ENCODE results near the gene SLC25A34.

The SLC25A34 gene

DNA sequence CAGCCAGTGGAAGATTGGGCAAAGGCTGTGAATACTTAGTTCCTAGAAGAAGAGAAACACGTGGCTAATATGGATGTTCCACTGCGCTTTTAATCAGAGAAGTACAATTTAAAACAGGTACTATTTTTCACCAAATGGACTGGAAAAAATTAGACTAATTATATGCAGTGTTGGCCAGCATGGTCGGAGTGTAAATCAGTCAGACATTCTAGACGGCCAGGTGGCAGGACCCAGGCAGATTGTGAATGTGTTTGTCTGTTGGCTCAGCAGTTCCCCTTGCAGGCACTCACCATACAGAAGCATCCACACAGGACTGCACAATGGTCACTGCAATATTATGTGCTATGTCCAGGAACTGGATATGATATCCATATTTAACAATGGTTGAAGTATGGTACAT is 23.9 kb upstream of the SLC25A34 start:
- DNase-seq (ENCODE audit: low spot score): no peak
- in situ Hi-C loops (cut with MboI; ENCODE audit: low pct_unique_long_range_greater_than_20kb, low sequenced_read_pairs, unreplicated experiment): loop anchor here (10.0 kb wide), 1 partner anchor 117 kb away; no protein-coding TSS in a partner anchor
- TF ChIP-seq, protein P1, sequence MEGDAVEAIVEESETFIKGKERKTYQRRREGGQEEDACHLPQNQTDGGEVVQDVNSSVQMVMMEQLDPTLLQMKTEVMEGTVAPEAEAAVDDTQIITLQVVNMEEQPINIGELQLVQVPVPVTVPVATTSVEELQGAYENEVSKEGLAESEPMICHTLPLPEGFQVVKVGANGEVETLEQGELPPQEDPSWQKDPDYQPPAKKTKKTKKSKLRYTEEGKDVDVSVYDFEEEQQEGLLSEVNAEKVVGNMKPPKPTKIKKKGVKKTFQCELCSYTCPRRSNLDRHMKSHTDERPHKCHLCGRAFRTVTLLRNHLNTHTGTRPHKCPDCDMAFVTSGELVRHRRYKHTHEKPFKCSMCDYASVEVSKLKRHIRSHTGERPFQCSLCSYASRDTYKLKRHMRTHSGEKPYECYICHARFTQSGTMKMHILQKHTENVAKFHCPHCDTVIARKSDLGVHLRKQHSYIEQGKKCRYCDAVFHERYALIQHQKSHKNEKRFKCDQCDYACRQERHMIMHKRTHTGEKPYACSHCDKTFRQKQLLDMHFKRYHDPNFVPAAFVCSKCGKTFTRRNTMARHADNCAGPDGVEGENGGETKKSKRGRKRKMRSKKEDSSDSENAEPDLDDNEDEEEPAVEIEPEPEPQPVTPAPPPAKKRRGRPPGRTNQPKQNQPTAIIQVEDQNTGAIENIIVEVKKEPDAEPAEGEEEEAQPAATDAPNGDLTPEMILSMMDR (IDR thresholded peaks at IDR 0.05; ENCODE audit: extremely low read depth, insufficient read depth, missing control alignments): no peak

DNA sequence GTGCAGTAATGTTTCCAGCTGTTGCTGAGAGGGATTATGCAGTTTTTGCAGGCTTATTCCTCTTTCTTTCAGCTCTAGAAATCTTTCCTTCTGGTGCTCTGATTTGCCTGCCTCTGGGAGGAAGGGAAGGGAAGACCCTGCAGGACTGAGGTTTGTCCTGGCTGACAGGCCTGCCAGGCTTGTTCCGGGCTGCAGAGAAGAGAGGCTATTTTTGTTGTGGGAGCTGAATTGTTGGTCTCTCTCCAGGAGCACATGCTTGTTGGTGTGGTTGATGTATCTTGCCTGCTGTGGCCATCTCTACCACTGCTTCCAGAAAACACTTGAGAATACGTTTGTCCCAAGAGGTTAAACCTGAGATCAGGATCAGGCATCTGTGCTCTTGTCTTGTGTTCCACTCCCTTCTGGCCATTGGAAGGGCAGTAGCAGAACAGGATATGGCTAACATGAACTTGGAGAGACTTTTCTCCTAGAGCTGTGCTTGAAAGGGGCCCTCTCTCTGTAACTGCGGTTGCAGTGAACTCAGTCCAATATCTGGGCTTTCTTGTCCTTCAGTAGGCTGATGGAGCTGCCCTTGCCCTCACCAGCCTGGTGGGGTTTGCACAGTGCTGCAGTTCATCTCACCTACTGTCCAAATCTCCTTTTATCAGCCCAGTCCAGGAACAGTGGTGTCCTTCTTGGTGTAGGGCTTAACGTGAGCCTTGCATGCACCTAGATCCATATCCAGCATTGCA is 21.5 kb upstream of the SLC25A34 start:
- no peak for DNase-seq (ENCODE audit: low spot score)
- TF ChIP-seq, protein P1 (IDR thresholded peaks at IDR 0.05; ENCODE audit: extremely low read depth, insufficient read depth, missing control alignments): no peak
- in situ Hi-C loops (cut with MboI; ENCODE audit: low pct_unique_long_range_greater_than_20kb, low sequenced_read_pairs, unreplicated experiment): loop anchor here (10.0 kb wide), 1 partner anchor 120 kb away; no protein-coding TSS in a partner anchor

DNA sequence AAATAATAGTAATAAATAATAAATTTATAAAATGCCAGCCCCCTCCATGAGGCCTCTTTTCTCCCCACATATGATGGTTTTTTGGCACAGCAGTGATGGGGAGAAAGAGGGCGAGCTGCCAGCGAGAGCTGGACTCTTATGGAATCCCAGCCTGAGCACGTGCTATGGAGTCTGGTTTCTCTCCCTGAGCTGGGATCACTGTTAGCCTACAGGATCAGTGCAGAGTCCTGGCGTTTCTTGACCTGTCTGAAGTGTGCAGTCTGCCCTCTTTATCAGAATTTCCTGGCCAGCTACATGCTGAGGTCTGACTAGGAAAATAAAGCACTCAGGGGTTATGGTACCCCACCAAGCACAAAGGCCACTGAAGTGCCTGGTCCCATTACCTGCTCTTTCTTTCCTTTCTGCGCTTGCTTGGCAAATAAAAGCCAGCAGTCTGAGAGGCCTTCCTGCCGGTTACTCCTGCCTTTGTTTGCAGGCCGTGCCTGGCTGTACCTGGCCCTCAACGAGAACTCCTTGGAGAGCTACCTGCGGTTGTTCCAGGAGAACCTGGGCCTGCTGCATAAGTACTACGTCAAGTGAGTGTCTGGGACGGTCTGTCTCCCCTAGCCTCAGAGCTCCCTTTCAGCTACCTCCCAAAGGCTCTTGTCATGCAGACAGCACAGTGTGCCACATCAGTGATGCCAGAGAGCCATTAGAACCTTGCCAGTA is 18.5 kb upstream of the SLC25A34 start:
- DNase-seq (ENCODE audit: low spot score): no peak
- in situ Hi-C loops (cut with MboI; ENCODE audit: low pct_unique_long_range_greater_than_20kb, low sequenced_read_pairs, unreplicated experiment): loop anchor here (10.0 kb wide), 1 partner anchor 123 kb away; no protein-coding TSS in a partner anchor
- TF ChIP-seq, protein P1 (IDR thresholded peaks at IDR 0.05; ENCODE audit: extremely low read depth, insufficient read depth, missing control alignments): no peak

DNA sequence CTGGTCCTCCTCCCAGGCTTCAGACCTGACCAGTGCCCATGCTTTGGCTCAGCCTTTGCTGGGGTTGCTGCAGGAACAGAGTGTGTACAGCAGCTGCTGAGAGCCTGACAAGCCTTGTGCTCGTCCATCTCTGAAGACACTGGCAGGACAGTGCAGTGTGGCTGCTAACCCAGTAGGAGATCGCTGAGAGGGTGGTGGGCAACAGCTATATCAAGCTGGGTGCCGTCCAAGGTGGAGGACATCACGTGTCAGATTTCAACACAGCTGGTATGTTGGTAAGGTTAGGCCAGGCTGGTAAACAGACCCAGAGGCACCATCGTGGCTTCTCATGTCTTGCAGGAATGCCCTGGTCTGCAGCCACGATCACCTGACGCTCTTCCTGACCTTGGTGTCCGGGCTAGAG is 17.9 kb upstream of the SLC25A34 start:
- in situ Hi-C loops (cut with MboI; ENCODE audit: low pct_unique_long_range_greater_than_20kb, low sequenced_read_pairs, unreplicated experiment): loop anchor here (10.0 kb wide), 1 partner anchor 123 kb away; no protein-coding TSS in a partner anchor
- TF ChIP-seq, protein P1 (IDR thresholded peaks at IDR 0.05; ENCODE audit: extremely low read depth, insufficient read depth, missing control alignments): no peak
- DNase-seq (ENCODE audit: low spot score): no peak

DNA sequence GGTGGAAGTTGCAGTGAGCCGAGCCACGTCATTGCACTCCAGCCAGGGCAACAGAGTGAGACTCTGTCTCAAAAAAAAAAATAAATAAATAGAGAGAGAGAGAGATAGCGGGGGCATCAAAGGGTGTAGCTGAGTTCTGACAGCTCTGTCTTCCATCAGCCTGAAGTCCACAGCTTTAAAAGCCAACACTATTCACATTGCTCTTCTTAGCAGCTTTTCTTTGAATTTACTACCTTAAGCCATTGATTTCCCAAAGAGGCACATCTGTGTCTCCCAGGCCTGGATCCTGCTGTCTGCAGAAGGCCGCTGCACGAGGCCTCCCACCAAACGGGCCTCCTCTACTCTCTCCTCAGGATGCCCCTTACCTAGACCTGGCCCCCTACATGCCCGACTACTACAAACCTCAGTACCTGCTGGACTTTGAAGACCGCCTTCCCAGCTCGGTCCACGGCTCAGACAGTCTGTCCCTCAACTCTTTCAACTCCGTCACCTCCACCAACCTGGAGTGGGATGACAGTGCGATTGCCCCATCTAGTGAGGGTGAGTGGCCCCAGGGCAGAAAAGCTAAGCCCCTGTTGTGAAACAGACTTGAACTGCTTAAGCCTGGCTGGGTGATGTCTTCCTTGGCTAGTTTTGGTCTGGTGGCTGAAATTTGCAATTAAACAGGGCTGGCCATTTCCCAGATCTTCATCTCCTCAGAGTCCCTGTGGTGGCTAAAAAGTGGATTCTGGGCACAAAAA is 16.5 kb upstream of the SLC25A34 start:
- TF ChIP-seq, protein P1 (IDR thresholded peaks at IDR 0.05; ENCODE audit: extremely low read depth, insufficient read depth, missing control alignments): peak; percentile 13
- no peak for DNase-seq (ENCODE audit: low spot score)
- in situ Hi-C loops (cut with MboI; ENCODE audit: low pct_unique_long_range_greater_than_20kb, low sequenced_read_pairs, unreplicated experiment): loop anchor here (10.0 kb wide), 1 partner anchor 125 kb away; no protein-coding TSS in a partner anchor

DNA sequence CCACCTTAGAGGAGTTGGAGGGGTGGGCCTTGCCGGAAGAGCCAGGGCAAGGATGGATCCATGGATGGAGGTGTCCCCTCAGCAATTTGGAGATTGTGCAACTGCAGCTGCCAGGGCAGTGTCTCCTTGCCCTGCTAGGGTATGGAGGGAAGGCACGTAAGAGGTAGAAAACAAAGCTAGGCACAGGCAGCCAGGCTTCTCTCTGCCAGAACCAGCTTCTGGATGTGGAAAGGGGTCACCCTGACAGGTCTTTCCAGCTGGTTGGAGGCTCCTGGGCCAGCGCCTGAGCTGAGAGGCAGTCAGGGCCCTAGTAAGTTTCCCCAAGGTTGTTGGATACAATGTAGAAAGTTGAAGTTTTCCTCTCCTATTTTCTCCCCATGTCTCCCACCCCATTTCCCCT is 15.2 kb upstream of the SLC25A34 start:
- no peak for DNase-seq (ENCODE audit: low spot score)
- TF ChIP-seq, protein P1 (IDR thresholded peaks at IDR 0.05; ENCODE audit: extremely low read depth, insufficient read depth, missing control alignments): no peak
- in situ Hi-C loops (cut with MboI; ENCODE audit: low pct_unique_long_range_greater_than_20kb, low sequenced_read_pairs, unreplicated experiment): no loop called here

Measured in GM13977 (cell line).